ENCODE measurements around the gene ZNF497. TPM values are rescaled to one million over a fixed set of nuclear protein-coding genes. Genes with fewer than 3 reads are reported as not detected.

The ZNF497 gene
- total and polyA plus RNA-seq, 9 of the 15 experiments (the other 6 are each of a cell fraction or from before 2014, with no cell fraction given): 0.06 to 0.98 (median 0.44) TPM; not detected in 1

GRCh38 chr19:58380662-58381459, 18.3 kb upstream of the ZNF497 start, which contains the start of gene ZNF837 (continued):
- TF ChIP-seq AFF1 (IDR thresholded peaks at IDR 0.05; ENCODE audit: low read depth in 1 of 2, partially characterized antibody in 2 of 2) (peak in 1 of 2 experiments; percentile 58), PRPF4 (IDR thresholded peaks at IDR 0.05; ENCODE audit: insufficient read depth, low read depth, low read length, poor library complexity, severe bottlenecking) (peak; percentile 37), GATAD2B (IDR thresholded peaks at IDR 0.05; ENCODE audit: borderline replicate concordance) (no peak; the same call in 1 of the 2 replicates), SOX6 (IDR thresholded peaks at IDR 0.05) (peak; percentile 51; the same call in 1 of the 2 replicates), MYBL2 (IDR thresholded peaks at IDR 0.05; ENCODE audit: low read depth) (no peak), MYBL2 (CRISPR knock-in tag; IDR thresholded peaks at IDR 0.05; ENCODE audit: borderline replicate concordance) (no peak), MAZ (CRISPR knock-in tag; conservative IDR thresholded peaks at IDR 0.05 in 1 of 2, IDR thresholded peaks at IDR 0.05 in 1 of 2) (peak; percentile 96 to 97), ZEB2 (IDR thresholded peaks at IDR 0.05) (peak; percentile 97), BMI1 (IDR thresholded peaks at IDR 0.05; ENCODE audit: low read length) (peak; percentile 97), ZNF23 (CRISPR knock-in tag; IDR thresholded peaks at IDR 0.05) (no peak), POLR2G (IDR thresholded peaks at IDR 0.05; ENCODE audit: low read depth, low read length) (peak; percentile 97), ELF2 (CRISPR knock-in tag; IDR thresholded peaks at IDR 0.05) (peak; percentile 95), KDM4B (IDR thresholded peaks at IDR 0.05; ENCODE audit: borderline replicate concordance in 2 of 2, low read depth in 1 of 2) (peak in 1 of 2 experiments; percentile 96; a peak in 2 of 4 replicates), ZNF57 (CRISPR knock-in tag; IDR thresholded peaks at IDR 0.05) (0 out of 2 replicates have a peak, but pooled peaks have one; percentile 28)
- TF ChIP-seq, protein P1, sequence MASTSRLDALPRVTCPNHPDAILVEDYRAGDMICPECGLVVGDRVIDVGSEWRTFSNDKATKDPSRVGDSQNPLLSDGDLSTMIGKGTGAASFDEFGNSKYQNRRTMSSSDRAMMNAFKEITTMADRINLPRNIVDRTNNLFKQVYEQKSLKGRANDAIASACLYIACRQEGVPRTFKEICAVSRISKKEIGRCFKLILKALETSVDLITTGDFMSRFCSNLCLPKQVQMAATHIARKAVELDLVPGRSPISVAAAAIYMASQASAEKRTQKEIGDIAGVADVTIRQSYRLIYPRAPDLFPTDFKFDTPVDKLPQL (IDR thresholded peaks at IDR 0.05; ENCODE audit: extremely low read depth, insufficient read length): no peak
- TF ChIP-seq, protein P2, sequence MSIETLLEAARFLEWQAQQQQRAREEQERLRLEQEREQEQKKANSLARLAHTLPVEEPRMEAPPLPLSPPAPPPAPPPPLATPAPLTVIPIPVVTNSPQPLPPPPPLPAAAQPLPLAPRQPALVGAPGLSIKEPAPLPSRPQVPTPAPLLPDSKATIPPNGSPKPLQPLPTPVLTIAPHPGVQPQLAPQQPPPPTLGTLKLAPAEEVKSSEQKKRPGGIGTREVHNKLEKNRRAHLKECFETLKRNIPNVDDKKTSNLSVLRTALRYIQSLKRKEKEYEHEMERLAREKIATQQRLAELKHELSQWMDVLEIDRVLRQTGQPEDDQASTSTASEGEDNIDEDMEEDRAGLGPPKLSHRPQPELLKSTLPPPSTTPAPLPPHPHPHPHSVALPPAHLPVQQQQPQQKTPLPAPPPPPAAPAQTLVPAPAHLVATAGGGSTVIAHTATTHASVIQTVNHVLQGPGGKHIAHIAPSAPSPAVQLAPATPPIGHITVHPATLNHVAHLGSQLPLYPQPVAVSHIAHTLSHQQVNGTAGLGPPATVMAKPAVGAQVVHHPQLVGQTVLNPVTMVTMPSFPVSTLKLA (conservative IDR thresholded peaks at IDR 0.05): peak; percentile 89 to 95
- TF ChIP-seq, protein P3, sequence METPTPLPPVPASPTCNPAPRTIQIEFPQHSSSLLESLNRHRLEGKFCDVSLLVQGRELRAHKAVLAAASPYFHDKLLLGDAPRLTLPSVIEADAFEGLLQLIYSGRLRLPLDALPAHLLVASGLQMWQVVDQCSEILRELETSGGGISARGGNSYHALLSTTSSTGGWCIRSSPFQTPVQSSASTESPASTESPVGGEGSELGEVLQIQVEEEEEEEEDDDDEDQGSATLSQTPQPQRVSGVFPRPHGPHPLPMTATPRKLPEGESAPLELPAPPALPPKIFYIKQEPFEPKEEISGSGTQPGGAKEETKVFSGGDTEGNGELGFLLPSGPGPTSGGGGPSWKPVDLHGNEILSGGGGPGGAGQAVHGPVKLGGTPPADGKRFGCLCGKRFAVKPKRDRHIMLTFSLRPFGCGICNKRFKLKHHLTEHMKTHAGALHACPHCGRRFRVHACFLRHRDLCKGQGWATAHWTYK (CRISPR knock-in tag; IDR thresholded peaks at IDR 0.05): peak; percentile 86; the same call in 1 of the 2 replicates
- TF ChIP-seq, protein P4, sequence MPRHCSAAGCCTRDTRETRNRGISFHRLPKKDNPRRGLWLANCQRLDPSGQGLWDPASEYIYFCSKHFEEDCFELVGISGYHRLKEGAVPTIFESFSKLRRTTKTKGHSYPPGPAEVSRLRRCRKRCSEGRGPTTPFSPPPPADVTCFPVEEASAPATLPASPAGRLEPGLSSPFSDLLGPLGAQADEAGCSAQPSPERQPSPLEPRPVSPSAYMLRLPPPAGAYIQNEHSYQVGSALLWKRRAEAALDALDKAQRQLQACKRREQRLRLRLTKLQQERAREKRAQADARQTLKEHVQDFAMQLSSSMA (CRISPR knock-in tag; IDR thresholded peaks at IDR 0.05): no peak; the same call in 1 of the 2 replicates

Measured in K562 (cell line).